Occipital lobe (tissue), 2 donors: Measurements from ENCODE around the gene MFSD1. TPM values are rescaled to one million over a fixed set of nuclear protein-coding genes. Genes with fewer than 3 reads are reported as not detected.
"Not testable (repeated sequence)": the region's sequence is repeated elsewhere in the genome, so short reads cannot be mapped to it uniquely, and the experiment has no call there.

Source experiments
- DNase-seq: peaks from one replicate; lab custom pipeline; 2025; lab: John Stamatoyannopoulos, UW
- total RNA-seq: library from RNA; depleted of rRNA; stranded (reverse); fragments of >200 nt; gene quantifications from one replicate; pipeline ENCODE4 v1.2.3, GENCODE V29; 2014

Gene MFSD1
- total RNA-seq, 1 donor from 2014 or later = 49.3 TPM

GRCh38 chr3:158775426-158776410 is 26.1 kb upstream of the MFSD1 start:
- no peak for DNase-seq

DNA sequence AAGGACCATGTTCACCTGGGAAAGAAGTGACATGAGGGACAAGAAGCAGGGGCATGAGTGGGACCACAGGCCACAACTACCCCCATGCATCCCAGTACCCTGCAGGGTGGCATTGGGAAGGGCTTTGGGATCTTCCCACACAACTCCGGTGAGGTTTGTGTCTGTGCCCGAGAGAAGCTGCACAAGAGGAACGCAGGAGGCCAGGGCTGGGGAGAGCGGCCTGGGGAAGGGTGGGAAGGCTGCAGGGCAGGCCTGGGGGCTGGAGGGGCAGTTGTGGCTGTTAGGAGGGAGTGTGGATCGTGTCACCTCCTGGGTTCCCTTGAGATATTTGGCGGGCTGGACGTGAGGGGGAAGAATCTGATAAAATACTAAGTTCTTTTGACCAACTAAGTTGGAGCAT is 25.3 kb upstream of the MFSD1 start:
- no peak for DNase-seq

GRCh38 chr3:158777161-158777873 is 24.5 kb upstream of the MFSD1 start:
- no peak for DNase-seq

DNA sequence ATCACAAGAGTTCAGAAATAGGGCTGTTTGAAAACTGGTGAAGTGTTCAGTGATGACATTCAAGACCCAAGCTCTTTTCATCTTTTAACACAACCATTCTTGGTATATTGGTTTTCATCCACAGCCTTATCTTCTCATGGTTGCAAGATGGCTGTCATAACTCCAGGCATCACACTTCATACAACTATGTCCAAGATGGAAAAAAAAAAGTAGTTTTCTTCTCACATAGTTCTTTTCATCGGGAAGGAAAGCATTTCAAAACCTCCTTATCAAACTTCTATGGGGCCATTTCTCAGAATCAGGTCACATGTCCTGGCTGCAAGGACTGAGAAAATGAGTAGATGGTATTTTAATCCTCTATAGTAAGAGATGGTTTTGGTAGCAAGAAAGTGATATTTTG is 21.1 kb upstream of the MFSD1 start:
- no peak for DNase-seq

GRCh38 chr3:158781191-158781590 is 20.7 kb upstream of the MFSD1 start:
- no peak for DNase-seq

DNA sequence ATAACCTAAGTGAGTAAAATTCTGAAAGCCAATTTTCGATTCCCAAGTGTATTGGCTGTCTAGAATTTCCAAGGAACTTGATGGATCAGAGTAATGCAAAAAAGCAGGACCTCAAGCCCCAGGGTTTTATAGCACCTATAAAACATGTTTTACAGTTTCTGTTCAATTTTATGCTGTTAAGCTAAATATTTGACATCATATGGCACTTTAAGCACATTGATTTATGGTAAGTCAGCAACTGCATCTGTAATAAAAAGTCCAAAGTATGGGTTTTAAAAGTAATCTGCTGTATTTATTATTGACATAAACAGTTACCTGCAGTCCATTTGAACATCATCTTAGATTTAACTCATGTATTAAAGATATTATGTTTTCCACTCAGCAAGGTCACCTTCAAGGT is 20.0 kb upstream of the MFSD1 start:
- DNase-seq = no peak

GRCh38 chr3:158782283-158782989 is 19.4 kb upstream of the MFSD1 start:
- no peak for DNase-seq

DNA sequence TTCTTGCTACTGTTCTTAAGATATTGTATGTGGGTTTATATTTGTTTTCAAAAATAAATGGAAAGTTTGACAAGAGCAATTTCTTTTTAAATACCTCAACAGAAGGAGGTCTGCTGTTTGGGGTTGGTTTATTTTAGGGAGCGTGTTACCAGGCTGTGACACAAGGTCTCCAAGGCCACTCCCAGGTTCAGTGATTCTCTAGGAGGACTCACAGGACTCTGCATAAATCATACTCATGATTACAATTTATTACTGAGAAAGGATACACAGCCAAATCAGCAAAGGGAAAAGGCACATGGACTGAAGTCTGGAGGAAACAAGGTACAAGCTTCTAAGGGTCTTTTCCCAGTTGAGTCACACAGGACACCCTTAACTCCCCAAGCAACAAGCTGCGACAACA is 18.8 kb upstream of the MFSD1 start:
- DNase-seq = no peak

GRCh38 chr3:158785972-158786371 is 15.9 kb upstream of the MFSD1 start:
- no peak for DNase-seq

- no peak for DNase-seq
These were observed 13.4 kb upstream of the MFSD1 start for GRCh38 chr3:158788446-158788845.

DNA sequence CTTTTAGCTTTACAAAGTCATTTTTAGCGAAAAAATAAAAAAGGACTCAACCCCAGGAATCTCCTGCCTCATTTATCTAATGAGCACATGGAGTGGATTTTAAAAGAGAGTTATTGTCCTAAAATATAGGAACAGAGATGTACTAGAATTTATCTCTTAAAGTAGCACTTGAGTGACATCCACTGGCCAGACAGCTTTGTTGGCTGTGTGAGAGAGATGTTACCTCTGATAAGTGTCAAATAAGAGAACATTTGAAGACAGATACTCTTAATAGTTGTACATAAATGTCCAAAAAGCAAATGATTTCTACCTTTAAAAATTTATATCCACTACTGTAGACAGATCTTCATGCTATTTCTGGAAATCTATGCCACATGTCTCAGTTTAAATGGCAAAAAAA is 12.3 kb upstream of the MFSD1 start:
- no peak for DNase-seq

DNA sequence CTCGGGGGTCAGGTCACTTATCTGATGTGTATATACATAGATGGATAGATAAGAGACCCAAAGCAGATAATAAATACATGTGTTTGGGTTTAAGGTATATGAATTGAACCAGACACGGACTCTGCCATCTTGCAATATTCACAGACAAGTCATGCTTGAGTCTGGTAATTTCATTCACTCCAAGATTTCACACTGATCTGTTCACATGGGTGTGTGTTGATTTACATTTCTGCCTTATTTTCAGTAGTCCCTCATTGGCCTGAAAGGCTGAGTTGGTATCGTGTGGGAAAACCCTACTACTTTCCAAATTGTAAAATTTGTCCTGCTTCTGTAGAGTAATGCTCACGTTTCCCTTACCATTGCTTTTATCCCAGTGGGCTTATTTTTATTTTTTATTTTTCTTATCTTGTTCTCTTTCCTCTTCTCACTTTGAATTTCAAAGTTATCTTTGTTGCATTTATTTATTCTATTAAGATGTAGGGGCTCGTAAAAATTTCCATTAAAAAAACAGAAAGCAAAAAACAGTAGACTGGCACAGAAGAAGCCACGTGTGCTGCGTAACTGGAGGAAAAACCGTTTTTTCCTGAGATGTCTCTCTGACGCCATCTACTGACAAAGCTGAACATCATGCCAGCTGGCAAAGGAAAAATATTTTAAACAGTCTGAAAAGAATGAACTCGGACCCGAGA is 10.8 kb upstream of the MFSD1 start:
- DNase-seq = no peak

GRCh38 chr3:158791590-158791920 is 10.3 kb upstream of the MFSD1 start:
- DNase-seq = not testable (repeated sequence)

GRCh38 chr3:158792709-158793108 is 9.1 kb upstream of the MFSD1 start:
- DNase-seq = no peak

GRCh38 chr3:158794206-158794605 is 7.6 kb upstream of the MFSD1 start:
- DNase-seq = no peak

GRCh38 chr3:158794936-158795518 is 6.8 kb upstream of the MFSD1 start:
- no peak for DNase-seq

DNA sequence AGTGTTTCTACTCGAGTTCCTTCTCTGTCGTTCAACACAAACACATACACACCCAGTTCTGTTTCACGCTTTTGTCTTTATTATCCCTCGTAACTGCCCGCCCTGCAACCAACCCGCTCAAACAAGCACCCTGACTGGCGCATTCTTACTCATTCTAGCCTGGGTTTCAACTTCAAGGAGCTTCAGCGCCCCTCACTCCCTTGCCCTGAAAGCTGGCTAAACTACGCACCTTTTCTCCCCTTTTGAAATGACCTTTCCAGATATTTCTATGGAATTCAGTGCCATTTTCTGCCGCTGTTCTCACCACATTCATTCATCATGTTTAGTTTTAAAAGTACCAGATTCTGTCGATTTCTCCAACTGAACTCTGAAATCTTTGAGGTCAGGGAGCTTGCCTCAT is 653 bp upstream of the MFSD1 start:
- peak; percentile 14 for DNase-seq

DNA sequence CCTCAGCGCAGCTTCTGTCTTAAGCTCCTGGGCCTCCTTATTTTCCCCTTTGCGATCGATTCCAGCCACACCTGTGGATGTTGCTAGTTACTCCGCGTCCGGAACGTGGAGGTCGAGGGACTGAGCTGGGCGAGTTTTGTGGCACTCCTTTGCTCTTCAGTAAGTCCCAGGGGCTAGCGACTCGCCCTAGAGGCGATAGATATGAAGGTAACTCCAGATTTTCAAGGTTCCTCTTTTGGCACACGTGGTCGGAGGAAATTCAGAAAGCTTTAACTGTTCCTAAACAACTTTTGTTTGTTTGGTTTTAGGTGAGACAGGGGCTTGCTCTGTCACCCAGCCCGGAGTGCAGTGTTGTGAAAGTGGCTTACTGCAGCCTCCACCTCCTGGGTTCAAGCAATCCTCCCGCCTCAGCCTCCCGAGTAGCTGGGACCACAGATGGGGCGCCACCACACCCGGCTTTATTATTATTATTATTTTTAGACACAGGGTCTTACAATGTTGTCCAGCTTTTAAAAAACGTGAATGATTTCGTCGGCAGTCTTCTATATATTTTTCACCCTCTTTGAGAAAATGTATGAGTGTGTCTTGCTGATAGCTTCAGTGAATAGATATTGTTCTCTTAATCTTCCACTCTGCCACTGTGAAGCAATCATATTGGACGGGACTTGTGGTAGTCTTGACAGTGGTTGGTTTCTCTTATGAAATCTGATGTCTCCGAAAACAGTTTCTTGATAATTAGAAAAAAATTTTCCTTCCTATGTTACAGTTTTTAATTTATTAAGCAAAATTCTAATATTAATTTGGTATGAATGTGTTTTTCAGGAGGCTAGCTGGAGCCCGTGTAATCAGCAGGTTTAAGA is 785 bp downstream of the MFSD1 start:
- DNase-seq = no peak

DNA sequence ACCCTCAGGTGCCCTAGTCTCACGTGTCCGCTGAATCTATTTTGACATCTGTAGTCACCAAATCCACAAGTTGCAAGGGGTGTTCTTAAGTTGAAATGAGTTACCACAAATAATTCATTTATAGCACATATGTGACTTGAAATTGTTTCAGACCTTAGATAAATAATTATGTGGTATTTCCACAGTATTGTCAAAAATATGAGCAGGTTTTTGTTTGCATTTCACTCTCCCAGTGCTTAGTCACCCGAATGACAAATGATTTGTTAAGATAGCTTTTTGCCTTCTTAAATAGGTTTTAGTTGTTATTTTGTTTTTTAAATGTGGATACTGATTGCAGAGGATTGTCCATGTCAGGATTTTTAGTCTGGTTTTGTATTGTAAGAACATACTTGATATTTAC is 2.6 kb downstream of the MFSD1 start:
- DNase-seq = no peak

- DNase-seq = no peak
These were observed 6.8 kb downstream of the MFSD1 start for GRCh38 chr3:158808697-158809096.
